CD1c-positive myeloid dendritic cell (primary cell): ENCODE results near the gene ASCC3.
A peak's percentile ranks its signal among the peaks of the same experiment; 100 is the strongest.
"Not testable (repeated sequence)": the region's sequence is repeated elsewhere in the genome, so short reads cannot be mapped to it uniquely, and the experiment has no call there.

Experiments used
- DNase-seq: peaks from one replicate; pipeline ENCODE4 v3.0.0-alpha.2; 2016; ENCODE audit errors: extremely low spot score

Gene ASCC3

DNA sequence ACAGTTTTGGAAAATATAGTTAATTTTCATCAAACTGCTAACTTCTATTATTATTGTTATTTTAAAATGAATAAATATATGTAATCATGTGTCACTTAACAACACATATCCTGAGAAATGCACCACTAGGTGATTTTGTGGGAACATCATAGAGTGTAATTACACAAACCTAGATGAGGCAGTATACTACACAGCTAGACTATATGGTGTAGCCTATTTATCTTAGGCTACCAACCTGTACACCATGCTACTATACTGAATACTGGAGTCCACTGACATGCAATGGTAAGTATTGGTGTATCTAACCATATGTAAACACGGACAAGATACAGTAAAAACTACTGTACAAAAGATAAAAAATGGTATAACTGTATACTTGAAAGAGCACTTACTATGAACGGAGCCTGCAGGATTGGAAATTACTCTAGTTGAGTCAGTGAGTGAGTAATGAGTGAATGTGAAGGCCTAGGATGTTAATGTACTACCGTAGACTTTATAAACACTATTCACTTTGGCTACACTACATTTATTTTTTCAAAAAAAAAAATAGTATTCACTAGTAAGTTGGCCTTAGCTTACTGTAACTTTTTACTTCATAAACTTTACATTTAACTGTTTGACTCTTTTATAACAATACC, 72.4 kb downstream of the ASCC3 start:
- DNase-seq: no peak

DNA sequence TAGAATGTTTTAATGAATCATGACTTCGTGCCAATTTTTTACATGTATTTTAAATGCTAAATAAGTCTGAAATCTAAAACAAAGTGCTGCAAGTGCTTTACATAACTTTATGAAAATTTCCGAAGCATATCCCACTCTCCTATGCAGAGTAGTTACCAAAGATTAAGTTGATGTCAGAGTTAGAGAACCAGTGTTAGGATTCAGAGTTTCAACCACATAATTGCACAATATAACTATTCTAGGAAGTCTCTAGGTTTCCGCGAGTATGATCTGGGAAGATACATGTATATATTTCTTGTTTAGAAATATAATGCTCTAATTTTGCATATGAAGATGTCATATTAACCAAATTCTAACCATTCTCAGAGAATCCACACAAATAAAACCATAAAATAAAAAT, 74.8 kb downstream of the ASCC3 start:
- peak; percentile 38 for DNase-seq

DNA sequence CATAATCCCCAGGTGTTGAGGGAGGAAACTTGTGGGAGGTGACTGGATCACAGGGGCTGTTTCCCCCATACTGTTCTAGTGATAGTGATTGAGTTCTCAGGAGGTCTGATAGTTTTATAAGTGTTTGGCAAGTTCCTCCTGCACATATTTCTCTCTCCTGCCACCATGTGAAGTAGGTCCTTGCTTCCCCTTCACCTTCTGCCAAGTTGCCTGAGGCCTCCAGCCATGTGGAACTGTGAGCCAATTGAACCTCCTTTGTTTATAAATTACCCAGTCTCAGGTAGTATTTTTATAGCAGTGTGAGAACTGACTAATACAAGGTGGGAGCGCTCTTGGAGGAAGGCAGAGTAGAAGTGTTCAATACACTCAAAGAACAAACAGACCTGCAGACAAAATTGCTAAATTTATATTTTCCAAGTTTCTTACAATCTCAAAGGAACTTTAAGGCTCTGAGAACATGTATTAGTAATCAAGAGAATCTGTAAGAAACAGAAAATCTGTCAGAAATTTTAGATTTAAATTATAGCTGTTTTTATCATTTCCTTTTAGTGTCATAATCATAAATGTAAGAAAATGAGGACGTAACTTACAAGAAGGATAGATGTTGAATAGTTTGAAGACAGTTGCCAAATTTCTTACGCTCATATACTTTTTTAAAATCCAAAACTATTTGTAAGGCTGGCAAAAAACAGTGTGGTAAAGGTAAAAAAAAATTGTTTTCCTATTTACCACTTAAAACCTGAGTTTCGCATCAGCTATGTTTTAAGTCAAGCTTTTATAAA, 77.7 kb downstream of the ASCC3 start:
- DNase-seq: no peak

DNA sequence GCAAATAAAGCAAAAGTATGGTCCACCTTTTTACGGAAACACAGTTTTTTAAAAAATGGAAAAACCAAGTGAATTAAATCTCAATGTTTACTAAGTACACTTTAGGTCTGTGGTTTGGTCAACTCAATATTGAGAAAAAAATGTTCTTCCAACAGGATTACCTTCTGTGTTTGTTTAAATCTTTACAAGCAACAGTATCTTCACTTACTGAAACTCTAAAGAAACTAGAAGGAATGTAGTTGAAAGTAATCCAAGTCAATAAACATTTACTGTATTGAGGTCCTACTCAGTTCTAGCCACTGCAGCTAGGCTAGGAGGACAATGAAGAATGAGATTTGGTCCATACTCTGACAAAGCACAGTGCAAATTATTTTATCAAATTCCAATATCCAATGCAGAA, 80.1 kb downstream of the ASCC3 start:
- DNase-seq: no peak

DNA sequence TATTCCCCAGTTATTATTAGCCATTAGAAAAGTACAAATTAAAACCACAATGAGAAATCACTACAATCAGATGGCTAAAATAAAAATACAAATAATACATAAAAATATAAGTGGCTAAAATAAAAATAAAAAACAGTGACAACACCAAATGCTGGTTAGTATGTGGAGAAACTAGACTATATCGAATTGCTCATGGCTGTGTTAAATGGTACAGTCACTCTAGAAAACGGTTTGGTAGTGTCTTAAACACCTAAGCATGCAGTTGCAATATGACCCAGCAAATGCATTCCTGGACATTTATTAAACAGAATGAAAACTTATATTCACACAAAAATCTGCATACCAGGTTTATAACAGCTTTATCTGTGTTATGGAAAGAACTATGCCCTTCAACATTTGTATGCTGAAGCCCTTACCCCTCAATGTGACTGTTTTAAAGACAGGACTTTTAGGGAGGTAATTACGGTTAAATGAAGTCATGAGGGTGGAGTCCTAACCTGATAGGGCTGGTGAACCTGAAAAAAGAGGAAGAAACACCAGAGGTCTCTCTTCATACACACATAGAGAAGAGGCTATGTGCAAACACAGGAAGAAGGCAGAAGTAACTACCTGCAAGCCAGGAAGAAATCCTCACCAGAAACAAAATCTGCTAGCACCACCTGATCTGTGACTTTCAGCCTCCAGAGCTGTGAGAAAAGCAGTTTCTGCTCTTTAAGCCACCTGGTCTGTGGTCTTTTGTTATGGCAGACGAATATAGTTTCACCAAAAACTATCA, 84.9 kb downstream of the ASCC3 start:
- DNase-seq: no peak

DNA sequence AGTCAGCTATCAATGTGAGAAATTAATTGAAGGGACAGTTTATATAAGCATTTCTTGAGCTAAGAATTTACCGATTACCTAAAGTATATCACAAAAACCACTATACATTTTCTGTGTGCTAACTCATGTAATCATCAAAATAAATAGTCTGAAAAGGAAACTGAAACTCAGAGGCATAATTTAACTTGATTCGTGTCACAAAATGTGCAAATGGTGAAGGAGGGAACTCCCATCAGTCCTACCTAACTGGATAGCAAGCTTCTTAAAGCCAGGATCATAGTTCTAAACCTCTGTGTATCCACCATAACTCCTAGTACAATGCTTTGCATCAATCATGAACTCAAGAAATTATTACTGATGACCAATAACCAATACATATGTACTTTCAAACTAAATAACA, 91.0 kb downstream of the ASCC3 start:
- no peak for DNase-seq

DNA sequence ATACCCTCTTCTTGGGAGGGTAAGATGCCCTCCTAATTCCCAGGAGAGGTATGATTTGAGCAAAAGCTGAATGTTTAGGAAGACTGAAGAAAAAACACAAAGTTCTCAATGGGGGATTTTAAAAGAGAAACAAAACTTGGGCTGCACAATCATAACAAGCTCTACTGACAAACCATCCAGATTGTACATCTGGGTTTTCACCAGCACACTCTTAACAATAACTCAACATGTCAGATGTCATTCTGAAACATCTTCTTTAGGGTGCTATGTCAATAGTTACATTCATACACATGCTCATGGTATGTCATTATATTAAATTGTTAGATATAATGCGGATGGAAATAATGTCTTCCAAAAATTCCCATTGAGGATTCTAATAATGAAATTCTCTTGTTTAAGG, 95.1 kb downstream of the ASCC3 start:
- DNase-seq: no peak

DNA sequence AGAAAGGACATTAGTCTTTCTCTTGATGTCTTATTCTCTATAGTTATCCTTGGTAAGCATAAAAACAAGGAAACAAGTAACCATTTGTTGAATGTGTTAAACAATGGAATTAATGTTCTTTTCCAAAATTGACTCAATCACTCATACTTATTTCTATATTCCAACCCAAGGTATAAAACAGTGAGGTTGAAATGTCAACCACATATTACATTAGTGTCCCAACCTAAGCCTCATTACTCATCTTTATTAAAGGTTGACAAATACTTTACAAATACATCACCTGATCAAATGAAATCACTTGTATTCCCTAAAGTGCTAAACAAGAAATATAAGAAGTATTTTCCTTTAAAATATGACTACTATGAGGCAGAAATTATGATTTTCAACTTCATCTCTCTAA, 100.5 kb downstream of the ASCC3 start:
- no peak for DNase-seq

DNA sequence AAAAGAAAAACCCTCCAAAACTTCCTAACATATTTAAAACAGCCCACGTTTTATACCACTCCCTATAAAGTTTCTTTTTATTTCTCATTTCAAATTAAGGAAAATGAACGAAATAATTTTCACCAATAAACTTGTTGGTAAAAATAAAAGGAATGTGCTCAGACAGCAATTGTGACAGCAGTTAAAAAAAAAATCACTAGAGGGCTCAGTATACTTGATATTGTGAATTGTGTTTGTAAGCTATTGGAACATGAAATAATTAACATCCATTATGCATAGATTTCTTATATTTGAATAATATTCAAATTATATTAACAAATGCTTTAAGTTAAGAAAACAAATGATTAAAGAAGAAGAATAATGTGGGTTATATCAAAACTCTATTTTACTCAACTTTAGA, 105.5 kb downstream of the ASCC3 start:
- DNase-seq: no peak

DNA sequence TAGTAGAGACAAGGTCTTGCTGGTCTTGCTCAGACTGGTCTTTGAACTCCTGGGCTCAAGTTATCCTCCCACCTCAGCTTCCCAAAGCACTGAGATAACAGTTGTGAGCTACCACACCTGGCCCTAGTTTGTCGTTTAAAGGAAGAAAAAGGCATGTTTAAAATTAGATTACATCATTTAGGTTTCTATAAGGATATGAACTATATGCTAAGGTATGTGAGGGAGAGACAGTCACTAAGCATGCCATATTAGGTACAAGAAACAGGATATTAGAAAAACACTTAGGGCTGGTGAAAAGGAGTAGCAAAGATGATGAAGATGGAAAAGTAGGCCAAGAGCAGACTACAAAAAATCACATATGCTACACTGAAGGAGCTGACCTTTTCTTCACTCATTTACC, 106.4 kb downstream of the ASCC3 start:
- DNase-seq: no peak

DNA sequence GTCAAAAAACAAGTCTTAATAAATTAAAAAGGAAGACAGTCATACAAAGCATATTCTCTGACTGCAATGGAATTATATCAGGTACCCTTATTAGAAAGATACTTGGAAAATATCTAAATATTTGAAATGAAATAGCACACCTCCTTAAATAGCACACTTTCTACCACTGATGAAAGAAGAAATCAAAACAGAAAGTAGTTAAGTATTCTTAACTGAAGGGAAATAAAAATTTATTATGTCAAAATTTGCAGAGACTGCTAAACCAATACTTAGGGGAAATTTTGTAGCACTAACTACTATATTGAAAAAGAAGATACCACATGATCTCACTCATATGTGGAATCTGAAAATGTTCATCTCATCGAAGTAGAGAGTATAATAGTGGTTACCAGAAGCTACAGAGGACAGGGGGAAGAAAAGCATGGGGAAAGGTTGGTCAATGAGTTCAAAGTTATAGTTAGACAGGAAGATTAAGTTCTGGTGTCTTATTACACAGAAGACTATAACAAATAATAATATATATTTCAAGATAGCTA, 112.2 kb downstream of the ASCC3 start:
- no peak for DNase-seq

DNA sequence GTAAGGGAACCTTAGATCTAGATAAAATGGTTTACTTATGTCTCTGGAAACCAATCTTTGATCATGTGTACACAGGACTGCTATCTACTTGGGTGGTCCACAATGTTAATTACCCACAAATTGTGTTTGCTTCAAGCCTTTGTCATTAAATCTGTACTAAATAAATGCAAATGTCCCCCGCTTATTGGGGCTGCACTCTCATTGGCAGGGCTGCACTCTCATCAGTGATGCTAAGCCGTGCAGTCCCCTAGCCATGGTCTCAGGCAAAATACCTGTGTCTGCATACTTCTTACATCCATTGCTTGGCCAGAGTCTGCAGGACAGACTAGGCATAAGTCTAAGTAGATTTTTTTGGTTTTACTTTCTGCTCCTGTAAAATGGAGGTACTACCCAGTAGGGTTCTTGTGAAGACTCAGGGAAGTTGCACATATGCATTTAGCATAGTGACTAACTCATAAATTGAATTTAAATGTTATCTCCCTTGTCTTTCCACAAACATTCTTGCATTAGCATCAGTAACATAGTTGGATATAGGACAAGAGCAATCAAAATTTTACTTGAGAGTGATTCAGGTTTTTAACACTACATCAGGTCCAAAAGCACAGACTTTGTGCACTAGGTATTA, 117.4 kb downstream of the ASCC3 start:
- no peak for DNase-seq

DNA sequence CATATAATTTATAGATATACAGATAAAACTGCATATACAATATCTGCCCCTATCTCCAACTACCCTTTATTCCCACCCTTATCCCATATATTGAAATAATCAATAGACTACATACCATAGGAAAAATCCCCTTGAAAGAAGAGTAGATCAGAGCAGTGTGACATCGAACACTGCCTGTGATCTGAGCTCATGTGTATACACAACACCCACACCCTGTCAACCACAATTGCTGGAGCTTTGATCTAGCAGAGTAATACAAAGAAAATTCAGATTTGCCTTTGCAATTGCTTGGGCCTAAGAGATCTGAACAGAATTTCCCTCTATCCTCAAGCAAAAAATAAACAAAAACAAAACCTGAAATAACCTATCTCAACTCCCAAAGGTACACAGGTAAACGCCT, 119.3 kb downstream of the ASCC3 start:
- no peak for DNase-seq

DNA sequence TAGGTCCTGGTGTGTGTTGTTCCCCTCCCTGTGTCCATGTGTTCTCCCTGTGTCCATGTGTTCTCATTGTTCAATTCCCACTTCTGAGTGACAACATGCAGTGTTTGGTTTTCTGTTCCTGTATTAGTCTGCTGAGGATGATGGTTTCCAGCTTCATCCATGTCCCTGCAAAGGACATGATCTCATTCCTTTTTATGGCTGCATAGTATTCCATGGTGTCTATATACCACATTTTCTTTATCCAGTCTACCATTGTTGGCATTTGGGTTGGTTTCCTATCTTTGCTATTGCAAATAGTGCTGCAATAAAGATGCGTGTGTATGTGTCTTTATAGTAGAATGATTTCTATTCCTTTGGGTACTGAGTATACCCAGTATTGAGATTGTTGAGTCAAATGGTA, 122.7 kb downstream of the ASCC3 start:
- DNase-seq: not testable (repeated sequence)

DNA sequence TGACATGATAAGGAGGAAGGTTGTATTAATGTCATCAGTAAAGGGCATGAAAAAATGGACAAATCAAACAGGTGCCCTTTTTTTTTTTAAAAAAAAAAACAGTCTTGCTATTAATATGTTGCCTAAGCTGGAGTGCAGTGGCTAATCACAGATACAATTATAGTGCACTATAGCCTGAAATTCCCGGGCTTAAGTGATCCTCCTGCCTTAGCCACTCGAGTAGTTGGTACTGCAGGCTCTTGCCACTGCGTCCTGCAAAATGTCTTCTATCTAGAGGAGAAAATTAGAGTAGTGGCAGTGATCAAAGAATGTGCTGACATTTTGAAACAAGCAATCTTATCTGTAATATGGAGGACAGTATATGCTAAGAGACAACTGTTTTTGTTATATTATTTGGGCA, 127.7 kb downstream of the ASCC3 start:
- no peak for DNase-seq

DNA sequence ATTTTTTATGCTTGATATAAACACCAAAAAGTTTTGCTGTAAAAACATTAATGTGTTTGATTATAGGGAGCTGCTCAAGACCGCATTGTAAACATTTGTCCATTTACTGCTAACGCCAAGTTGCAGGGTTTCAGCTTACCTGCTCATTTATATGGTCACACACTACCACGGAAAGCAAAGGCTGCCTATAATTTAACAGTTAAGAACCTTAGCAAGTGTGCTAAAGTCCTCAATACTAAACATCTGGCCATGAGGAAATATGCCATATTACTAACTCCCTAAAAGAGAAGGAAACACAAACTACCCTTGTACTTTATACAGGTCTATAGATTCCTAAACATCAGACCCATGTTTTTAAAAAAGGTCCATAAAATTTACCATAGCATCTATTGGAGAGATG, 129.5 kb downstream of the ASCC3 start:
- DNase-seq: no peak

DNA sequence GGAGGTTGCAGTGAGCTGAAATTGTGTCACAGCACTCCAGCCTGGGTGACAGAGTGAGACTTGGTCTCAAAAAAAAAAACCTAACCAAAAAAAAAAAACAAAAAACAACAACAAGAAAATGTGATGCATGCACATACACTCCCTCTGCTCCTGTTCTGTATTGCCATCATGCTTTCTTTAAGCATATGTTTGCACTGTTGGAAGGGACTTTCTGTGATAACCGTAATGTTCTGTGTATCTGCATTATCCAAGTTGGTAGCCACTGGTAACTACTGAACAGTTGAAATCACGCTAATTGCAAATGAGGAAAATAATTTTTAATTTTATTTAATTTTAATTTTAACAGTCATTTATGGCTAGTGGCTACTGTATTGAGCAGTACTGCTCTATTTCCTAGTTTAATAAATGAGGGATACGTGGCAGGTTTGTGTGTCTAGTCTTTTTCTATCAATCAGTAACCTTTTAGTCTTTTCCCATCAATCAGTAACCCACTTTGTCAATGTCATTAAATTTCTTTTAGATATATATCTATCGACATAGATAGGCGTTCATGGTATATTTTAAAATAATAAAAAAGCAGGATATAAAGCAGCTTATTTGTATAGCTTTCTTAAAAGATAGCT, 135.6 kb downstream of the ASCC3 start:
- no peak for DNase-seq

DNA sequence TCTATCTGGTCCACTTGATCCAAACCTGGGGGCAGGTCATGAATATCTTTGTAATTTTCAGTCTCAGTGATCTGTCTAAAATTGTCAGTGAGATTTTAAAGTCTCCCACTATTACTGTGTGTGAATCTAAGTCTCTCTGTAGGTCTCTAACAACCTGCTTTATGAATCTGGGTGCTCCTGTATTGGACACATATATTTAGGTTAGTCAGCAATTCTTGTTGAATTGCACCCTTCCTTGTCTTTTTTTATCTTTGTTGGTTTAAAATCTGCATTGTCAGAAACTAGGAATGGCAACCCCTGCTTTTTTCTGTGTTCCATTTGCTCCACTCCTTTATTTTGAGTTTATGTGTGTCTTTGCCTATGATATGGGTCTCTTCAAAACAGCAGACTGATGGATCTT, 140.7 kb downstream of the ASCC3 start:
- no peak for DNase-seq

DNA sequence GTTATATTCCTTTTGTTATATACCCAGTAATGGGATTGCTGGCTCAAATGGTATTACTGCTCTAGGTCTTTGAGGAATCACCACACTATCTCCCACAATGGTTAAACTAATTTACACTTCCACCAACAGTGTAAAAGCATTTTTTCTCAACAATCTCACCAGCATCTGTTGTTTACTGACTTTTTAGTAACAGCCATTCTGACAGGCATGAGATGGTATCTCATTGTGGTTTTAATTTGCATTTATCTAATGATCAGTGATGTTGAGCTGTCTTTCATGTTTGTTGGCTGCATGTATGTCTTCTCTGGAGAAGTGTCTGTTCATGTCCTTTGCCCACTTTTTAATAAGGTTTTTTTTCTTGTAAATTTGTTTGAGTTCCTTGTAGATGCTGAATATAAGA, 143.4 kb downstream of the ASCC3 start:
- not testable (repeated sequence) for DNase-seq

DNA sequence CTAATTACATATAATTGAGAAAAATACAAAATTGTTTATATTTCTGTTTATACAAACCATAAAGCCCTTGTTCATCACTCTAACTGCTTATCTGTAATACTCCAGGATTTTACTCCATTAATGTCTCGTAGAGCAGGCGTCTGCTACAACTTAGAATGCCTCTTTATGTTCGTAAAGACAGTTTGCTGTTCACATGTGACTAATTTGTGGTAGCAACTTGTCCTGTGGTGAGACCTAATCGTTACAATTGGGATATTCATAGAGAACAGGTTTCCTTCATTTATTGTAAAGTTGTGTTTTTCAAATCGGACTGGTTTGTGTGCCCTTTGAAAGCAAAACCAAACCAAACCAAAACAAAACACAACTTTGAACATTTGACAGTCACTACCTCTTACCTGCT, 149.7 kb downstream of the ASCC3 start:
- no peak for DNase-seq
